ENCODE results near the gene AKR1A1. TPM values are rescaled to one million over a fixed set of nuclear protein-coding genes. Genes with fewer than 3 reads are reported as not detected.

AKR1A1 gene
- total and polyA plus RNA-seq, 2 donors (not counting 3 experiments of a cell fraction or from before 2014, with no cell fraction given): 172 to 227 TPM

- Histone ChIP-seq H3K27me3 (ENCODE audit: control insufficient read depth in 2 of 2, insufficient read depth in 2 of 2, low read length in 2 of 2) (no peaks in the 10 kb centered on the region), H3K27ac (ENCODE audit: insufficient read depth, low read depth, low read length) (no peak overlapping the region), H3K9me3 (replicated peaks; ENCODE audit: control insufficient read depth, insufficient read depth, low read length) (no peaks in the 10 kb centered on the region), H3K4me2 (ENCODE audit: insufficient read depth, low read length) (no peak overlapping the region), H3K4me1 (ENCODE audit: control insufficient read depth, extremely low read depth, insufficient read depth, low read length) (peaks cover 27% of the 10 kb centered on the region), H2AFZ (ENCODE audit: low read depth, low read length) (no peak overlapping the region), H3K36me3 (ENCODE audit: control insufficient read depth in 2 of 2, extremely low read depth in 1 of 2, insufficient read depth in 2 of 2, low read length in 2 of 2) (no peaks in the 10 kb centered on the region), H3K79me2 (ENCODE audit: control insufficient read depth, insufficient read depth, low read length) (no peaks in the 10 kb centered on the region), H4K20me1 (replicated peaks; ENCODE audit: control insufficient read depth, extremely low read depth, insufficient read depth, low read length) (no peaks in the 10 kb centered on the region), H3K9me1 (replicated peaks; ENCODE audit: control insufficient read depth, extremely low read depth, insufficient read depth, low read length) (no peaks in the 10 kb centered on the region), H3K4me3 (replicated peaks in 1 of 3; ENCODE audit: insufficient read depth in 1 of 3, low read depth in 1 of 3, low read length in 3 of 3) (no peak overlapping the region), H3K9ac (replicated peaks; ENCODE audit: extremely low read depth, insufficient read depth, low read length) (no peak overlapping the region)
- TF ChIP-seq POLR2AphosphoS5 (IDR thresholded peaks at IDR 0.05; ENCODE audit: insufficient read depth, low read depth, low read length): no peak
- no peak for TF ChIP-seq FOS (IDR thresholded peaks at IDR 0.05; ENCODE audit: borderline replicate concordance, insufficient read depth, low read length)
- TF ChIP-seq, protein P1, sequence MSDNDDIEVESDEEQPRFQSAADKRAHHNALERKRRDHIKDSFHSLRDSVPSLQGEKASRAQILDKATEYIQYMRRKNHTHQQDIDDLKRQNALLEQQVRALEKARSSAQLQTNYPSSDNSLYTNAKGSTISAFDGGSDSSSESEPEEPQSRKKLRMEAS (IDR thresholded peaks at IDR 0.05; ENCODE audit: insufficient read depth, insufficient read length): no peak
- no peak for TF ChIP-seq MYC (IDR thresholded peaks at IDR 0.05; ENCODE audit: low read depth, low read length)
- TF ChIP-seq EZH2 (IDR thresholded peaks at IDR 0.05; ENCODE audit: borderline replicate concordance, low read depth, low read length, severe bottlenecking): no peak
- no peak for TF ChIP-seq GATA2 (IDR thresholded peaks at IDR 0.05; ENCODE audit: insufficient read depth, insufficient read length, low read depth, low read length)
- TF ChIP-seq JUN (IDR thresholded peaks at IDR 0.05; ENCODE audit: borderline replicate concordance, insufficient read depth, insufficient read length, low read depth): no peak
- TF ChIP-seq POLR2A (IDR thresholded peaks at IDR 0.05; ENCODE audit: low read depth, low read length): no peak
- no peak for TF ChIP-seq CTCF (IDR thresholded peaks at IDR 0.05; ENCODE audit: extremely low read depth in 1 of 2, insufficient read depth in 1 of 2, low read depth in 1 of 2, low read length in 2 of 2)
- intact Hi-C loops (cut with micrococcal nuclease): no loop called here
- peak; percentile 63 for FAIRE-seq
- ChIA-PET CTCF (interaction anchor here (0.8 to 3.2 kb wide), 4 partner anchors 8 to 29 kb away, joined by 3 to 12 read pairs (median 4); partner anchors contain the start of gene AKR1A1), POLR2A (interaction anchor here (8.2 kb wide), 1 partner anchor 22 kb away, joined by 83 read pairs; the partner anchor contains the start of gene PRDX1)
- no peak for DNase-seq (ENCODE audit: low read depth, low spot score)
- BruUV-seq (replicated peaks): no TSS peak
- dilution Hi-C loops (cut with MboI; ENCODE audit: extremely low pct_ligation_motif_present, low sequenced_read_pairs): no loop called here
Observed at GRCh38 chr1:45542591-45542990, 8.0 kb upstream of the AKR1A1 start.

All from endothelial cell of umbilical vein (primary cell).